Activated CD8-positive, alpha-beta memory T cell treated with anti-CD3 and anti-CD28 coated beads, Interleukin-2, amount 50 U/mL, for 4 hours (primary cell): ENCODE results near the gene KCNV2.

Experiments used
- DNase-seq: peaks from one replicate; pipeline ENCODE4 v3.0.0-alpha.2; 2020

Gene KCNV2

GRCh38 chr9:2722715-2723114 is 5.4 kb downstream of the KCNV2 start:
- DNase-seq = no peak

GRCh38 chr9:2723376-2724065 is 6.2 kb downstream of the KCNV2 start:
- DNase-seq = no peak

DNA sequence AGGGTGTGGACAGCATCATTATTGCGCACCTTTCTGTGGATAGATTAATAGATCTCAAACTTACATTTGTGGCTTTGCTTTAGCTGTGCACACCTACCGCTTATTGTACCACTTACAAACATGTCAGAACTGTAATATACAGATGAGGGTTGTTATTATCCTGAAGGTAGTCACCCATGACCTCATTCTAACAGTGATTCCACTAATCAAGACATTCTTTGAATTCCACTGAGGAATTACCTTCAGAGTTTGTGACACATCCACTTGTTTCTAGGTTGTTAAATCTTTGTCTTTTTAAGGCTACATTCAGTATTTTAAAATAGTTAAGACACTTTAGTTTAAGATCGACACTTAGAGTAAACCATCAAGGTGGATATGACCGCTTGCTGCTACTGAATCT is 7.8 kb downstream of the KCNV2 start:
- DNase-seq = no peak

DNA sequence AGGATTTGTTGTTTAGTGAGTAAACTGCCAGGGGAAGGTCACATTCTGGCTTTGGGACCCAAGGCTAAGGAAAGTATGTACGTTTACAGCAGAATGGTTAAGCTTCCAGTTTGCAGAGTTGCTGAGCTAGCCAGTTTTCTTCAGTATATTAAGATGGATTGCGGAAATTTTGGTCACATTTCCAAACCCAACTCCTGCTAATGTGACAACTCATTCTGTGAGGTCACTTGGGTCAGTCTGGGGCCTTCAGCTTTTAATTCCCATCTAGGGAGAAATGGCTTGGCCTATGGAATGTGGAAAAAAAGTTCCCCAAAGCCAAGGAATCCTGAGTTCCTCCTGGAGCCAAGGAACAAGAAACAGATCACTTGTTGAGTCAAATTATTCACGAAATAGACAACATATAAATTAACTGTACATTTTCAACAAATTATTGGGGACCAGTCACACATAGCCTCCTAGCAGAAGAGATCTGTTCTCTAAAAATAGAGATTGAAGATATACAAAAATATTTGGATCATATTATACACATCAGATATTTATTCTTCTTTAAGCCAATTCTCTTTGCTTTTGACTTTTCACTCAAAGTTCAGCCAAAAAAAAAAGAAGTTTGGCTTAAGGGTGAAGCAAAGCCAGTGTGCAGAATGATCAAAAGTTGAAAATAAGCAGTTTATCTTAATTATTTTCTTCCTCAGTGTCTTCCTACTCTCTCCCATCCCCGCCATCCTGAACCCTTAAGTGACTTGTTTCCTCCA is 8.8 kb downstream of the KCNV2 start:
- DNase-seq = no peak

GRCh38 chr9:2726650-2727340 is 9.5 kb downstream of the KCNV2 start:
- DNase-seq = no peak

DNA sequence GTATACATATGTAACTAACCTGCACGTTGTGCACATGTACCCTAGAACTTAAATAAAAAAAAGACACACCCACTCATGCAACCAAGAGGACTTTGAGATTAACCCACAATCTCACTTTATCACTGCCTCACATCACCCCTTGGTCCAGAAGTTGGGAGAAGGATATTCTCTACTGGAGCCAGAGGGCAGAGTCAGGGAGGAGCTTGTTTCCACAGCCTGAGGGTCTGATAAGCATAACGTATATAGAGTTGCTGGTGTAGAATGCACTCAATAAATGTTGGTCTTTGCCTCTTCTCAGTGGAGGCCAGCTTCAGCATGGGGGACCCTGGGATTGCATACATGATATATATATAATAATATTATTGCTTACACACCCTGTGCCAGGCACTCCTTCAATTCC is 10.1 kb downstream of the KCNV2 start:
- no peak for DNase-seq

- no peak for DNase-seq
These were observed 10.8 kb downstream of the KCNV2 start for GRCh38 chr9:2727966-2728613.

- DNase-seq = no peak
These were observed 11.7 kb downstream of the KCNV2 start for GRCh38 chr9:2729003-2729402.

DNA sequence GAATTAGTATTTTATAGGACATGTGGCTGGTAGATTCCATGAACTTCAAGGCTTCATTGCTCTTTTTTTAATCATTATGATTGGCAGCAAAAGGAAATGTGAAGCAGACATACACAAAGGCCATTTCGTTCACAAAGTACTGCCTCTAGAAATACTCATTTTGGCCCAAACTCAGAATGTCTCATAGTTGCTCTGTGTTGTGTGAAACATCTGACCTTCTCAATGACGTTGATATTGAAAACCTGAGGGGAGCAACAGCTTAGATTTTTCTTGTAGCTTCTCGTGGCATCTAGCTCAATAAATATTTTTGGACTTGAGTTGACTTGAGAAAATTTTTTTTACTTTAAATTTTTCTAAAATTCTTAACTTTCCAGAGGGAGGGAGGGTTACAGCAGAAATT is 12.4 kb downstream of the KCNV2 start:
- DNase-seq = no peak

GRCh38 chr9:2730971-2731370 is 13.7 kb downstream of the KCNV2 start:
- DNase-seq = no peak

GRCh38 chr9:2732492-2732891 is 15.2 kb downstream of the KCNV2 start:
- no peak for DNase-seq

GRCh38 chr9:2740616-2741015 is 23.3 kb downstream of the KCNV2 start:
- DNase-seq = no peak

DNA sequence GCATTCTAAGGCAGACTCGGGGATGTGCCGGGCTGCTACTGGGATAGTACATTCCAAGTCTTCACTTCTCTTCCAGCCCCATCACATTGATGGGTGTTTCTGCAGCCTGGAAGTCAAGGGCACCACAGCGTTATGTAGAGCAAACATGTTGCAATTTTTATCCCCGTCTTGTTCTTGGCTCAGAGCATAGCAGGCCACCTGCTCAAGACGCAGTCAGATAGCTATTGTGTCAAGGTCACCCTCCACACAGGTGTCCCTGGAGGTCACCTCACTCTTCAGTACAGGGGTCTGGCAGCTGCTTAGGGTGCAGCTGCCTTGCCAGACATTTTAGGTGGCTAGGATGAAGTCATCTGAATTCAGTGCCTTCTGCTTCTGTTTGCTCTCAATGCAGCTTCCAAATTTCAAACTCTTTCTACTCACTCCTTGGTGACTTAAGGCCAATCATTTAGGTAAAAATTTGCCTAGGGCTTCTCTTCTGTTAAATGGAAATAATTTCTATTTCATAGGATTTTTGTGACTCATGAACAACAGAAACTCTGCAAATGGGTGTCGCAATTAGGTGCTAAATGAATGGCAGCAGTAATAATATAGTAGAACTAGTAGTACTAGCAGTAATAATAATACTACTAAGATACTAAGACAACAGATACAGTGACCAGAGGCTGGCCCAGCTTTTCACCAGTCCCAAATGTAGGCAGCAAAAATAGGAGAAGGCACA is 24.3 kb downstream of the KCNV2 start:
- no peak for DNase-seq

DNA sequence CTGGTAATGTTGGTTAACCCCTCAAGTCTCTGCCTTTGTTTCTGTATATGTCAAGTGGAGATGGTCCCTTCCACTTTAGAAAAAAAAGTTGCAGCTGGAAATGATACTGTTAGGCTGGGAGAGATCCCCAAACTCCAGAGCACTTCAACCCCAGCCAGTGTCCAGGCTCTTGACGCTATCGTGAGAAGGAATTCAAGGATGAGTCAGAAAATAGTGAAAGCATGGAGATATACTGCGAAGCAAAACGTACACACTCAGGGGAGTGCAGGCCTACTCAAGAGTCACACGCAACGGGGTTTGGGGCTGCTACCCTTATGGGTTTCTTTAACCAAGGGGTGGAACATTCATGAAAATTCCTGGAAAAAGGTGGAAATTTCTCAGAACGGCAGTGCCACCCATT is 24.9 kb downstream of the KCNV2 start:
- no peak for DNase-seq

GRCh38 chr9:2743937-2744529 is 26.7 kb downstream of the KCNV2 start:
- DNase-seq = no peak

- DNase-seq = no peak
These were observed 28.5 kb downstream of the KCNV2 start for GRCh38 chr9:2745560-2746380.

GRCh38 chr9:2749485-2749884 is 32.2 kb downstream of the KCNV2 start:
- DNase-seq = no peak

- DNase-seq = no peak
These were observed 38.0 kb downstream of the KCNV2 start for GRCh38 chr9:2755285-2755684.

DNA sequence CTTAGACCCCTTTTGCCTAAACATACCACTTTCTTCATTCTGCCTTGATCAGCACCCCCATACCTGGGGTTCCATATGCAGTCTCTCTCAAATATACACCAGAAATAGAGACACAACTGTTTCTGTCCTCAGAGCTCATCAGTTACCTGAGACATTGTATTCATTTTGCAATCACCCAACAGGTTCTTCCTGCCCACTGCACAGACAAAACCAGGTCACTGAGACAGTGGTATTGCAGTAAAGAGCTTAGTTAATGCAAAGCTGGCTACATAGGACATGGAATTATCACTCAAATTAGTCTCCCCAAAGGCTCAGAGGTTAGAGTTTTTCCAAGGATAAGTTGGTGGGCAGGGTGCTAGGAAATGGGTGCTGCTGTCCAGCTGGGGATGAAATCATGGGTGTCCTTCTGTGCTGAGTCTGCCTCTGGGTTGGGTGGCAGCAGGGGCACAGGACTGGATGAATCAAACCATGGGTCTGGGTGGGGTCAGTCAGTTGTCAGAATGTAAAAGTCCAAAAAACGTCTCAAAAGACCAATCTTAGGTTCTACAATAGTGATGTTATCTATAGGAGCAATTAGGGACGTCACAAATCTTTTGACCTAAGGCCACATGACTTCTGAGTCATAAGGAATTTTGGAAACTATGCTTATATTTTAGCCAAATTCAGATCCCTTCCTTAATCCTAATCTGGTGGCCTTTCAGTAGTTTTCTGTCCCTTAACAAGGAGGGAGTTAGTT is 41.0 kb downstream of the KCNV2 start:
- no peak for DNase-seq

GRCh38 chr9:2758898-2759510 is 41.7 kb downstream of the KCNV2 start:
- no peak for DNase-seq
